Upper lobe of right lung (tissue), 1 donor: ENCODE data around the gene SND1. TPM values are rescaled to one million over a fixed set of nuclear protein-coding genes. Genes with fewer than 3 reads are reported as not detected.

Experiments used
- ATAC-seq: fragments of 200-7000 bp; cut with Tn5 transposase; one replicate; pipeline ENCODE4 v1.9.1; 2020; ENCODE audit warnings: mild to moderate bottlenecking, moderate library complexity
- DNase-seq: peaks from one replicate; pipeline ENCODE4 v3.0.0-alpha.2; 2020
- H3K27ac ChIP-seq: fragments of 200-600 bp; one replicate; pipeline ENCODE4 v1.8.0; 2022
- H3K27me3 ChIP-seq: fragments of 200-600 bp; one replicate; pipeline ENCODE4 v1.8.0; 2022; ENCODE audit warnings: mild to moderate bottlenecking
- H3K36me3 ChIP-seq: fragments of 200-600 bp; one replicate; pipeline ENCODE4 v1.8.0; 2022
- H3K4me1 ChIP-seq: fragments of 200-600 bp; one replicate; pipeline ENCODE4 v1.8.0; 2022
- H3K4me3 ChIP-seq: fragments of 200-600 bp; one replicate; pipeline ENCODE4 v1.8.0; 2022; ENCODE audit warnings: mild to moderate bottlenecking
- H3K9me3 ChIP-seq: fragments of 200-600 bp; one replicate; pipeline ENCODE4 v1.8.0; 2022
- CTCF ChIP-seq: fragments of 200-600 bp; IDR thresholded peaks from one replicate; pipeline ENCODE4 v1.8.0; 2022; ENCODE audit warnings: antibody characterized with exemption
- intact Hi-C: fragments of 100-400 bp; cut with DNase I; formaldehyde crosslinking; loops from one replicate; pipeline ENCODE4 v1.11.0; 2022
- total RNA-seq: library from RNA; stranded (reverse); fragmentation: NEBNext Ultra II Directional; extraction: Animal tissue kit (Norgen Biotek cat#: 25700); gene quantifications from one replicate; pipeline ENCODE4 v1.2.1, GENCODE V29; 2021
- donor health status: DM: no; HTN: yes; CAD: no; lungs with severe emphysema.

SND1 gene
- total RNA-seq, 1 donor from 2014 or later = 150 TPM

GRCh38 chr7:128116740-128117139, 464.7 kb downstream of the SND1 start:
- DNase-seq (no peak), ATAC-seq (no peak)
- intact Hi-C loops = no loop called here
- H3K27ac ChIP-seq = no peak overlapping the region
- TF ChIP-seq CTCF = no peak
- no peaks in the 10 kb centered on the region for H3K27me3 ChIP-seq
- no peak overlapping the region for H3K4me3 ChIP-seq
- H3K36me3 ChIP-seq = no peaks in the 10 kb centered on the region
- no peaks in the 10 kb centered on the region for H3K4me1 ChIP-seq
- no peaks in the 10 kb centered on the region for H3K9me3 ChIP-seq

- Histone ChIP-seq H3K27me3 (no peaks in the 10 kb centered on the region), H3K9me3 (no peaks in the 10 kb centered on the region), H3K4me1 (no peaks in the 10 kb centered on the region), H3K27ac (no peak overlapping the region), H3K4me3 (no peak overlapping the region), H3K36me3 (no peaks in the 10 kb centered on the region)
- intact Hi-C loops = no loop called here
- no peak for DNase-seq
- TF ChIP-seq CTCF = no peak
- ATAC-seq = no peak
Measured at GRCh38 chr7:128117691-128118090, 465.7 kb downstream of the SND1 start.

- Histone ChIP-seq H3K4me3 (no peak overlapping the region), H3K36me3 (no peaks in the 10 kb centered on the region), H3K27me3 (no peaks in the 10 kb centered on the region), H3K27ac (no peak overlapping the region), H3K9me3 (no peaks in the 10 kb centered on the region), H3K4me1 (no peaks in the 10 kb centered on the region)
- TF ChIP-seq CTCF = no peak
- peak; percentile 68 for ATAC-seq
- intact Hi-C loops = no loop called here
- no peak for DNase-seq
Measured at GRCh38 chr7:128119036-128119435, 467.0 kb downstream of the SND1 start.

GRCh38 chr7:128120116-128120515, 468.1 kb downstream of the SND1 start:
- intact Hi-C loops = no loop called here
- DNase-seq (no peak), ATAC-seq (no peak)
- H3K4me1 ChIP-seq = no peaks in the 10 kb centered on the region
- no peak overlapping the region for H3K4me3 ChIP-seq
- H3K27me3 ChIP-seq = no peaks in the 10 kb centered on the region
- no peaks in the 10 kb centered on the region for H3K9me3 ChIP-seq
- no peaks in the 10 kb centered on the region for H3K36me3 ChIP-seq
- no peak for TF ChIP-seq CTCF
- H3K27ac ChIP-seq = no peak overlapping the region

- no peak overlapping the region for H3K4me3 ChIP-seq
- TF ChIP-seq CTCF = no peak
- no peak for ATAC-seq
Measured at GRCh38 chr7:128120976-128121490, 469.0 kb downstream of the SND1 start.

More at GRCh38 chr7:128120976-128121490, 469.0 kb downstream of the SND1 start:
- H3K36me3 ChIP-seq = no peaks in the 10 kb centered on the region
- intact Hi-C loops = no loop called here
- no peaks in the 10 kb centered on the region for H3K9me3 ChIP-seq
- no peak overlapping the region for H3K27ac ChIP-seq
- DNase-seq = no peak
- H3K27me3 ChIP-seq = no peaks in the 10 kb centered on the region
- no peaks in the 10 kb centered on the region for H3K4me1 ChIP-seq
